Dermis blood vessel endothelial cell (primary cell): ENCODE data around the gene TMPRSS6. TPM values are rescaled to one million over a fixed set of nuclear protein-coding genes. Genes with fewer than 3 reads are reported as not detected.
"Not testable (repeated sequence)": the region's sequence is repeated elsewhere in the genome, so short reads cannot be mapped to it uniquely, and the experiment has no call there.

Experiments used
- DNase-seq: peaks from one replicate; pipeline ENCODE4 v3.0.0; 2010
- total RNA-seq: library from RNA; depleted of rRNA; stranded (reverse); fragments of >200 nt; gene quantifications from 2 replicates; pipeline ENCODE4 v1.2.3, GENCODE V29; 2014

Gene TMPRSS6
- total RNA-seq, 1 donor from 2014 or later = not detected

DNA sequence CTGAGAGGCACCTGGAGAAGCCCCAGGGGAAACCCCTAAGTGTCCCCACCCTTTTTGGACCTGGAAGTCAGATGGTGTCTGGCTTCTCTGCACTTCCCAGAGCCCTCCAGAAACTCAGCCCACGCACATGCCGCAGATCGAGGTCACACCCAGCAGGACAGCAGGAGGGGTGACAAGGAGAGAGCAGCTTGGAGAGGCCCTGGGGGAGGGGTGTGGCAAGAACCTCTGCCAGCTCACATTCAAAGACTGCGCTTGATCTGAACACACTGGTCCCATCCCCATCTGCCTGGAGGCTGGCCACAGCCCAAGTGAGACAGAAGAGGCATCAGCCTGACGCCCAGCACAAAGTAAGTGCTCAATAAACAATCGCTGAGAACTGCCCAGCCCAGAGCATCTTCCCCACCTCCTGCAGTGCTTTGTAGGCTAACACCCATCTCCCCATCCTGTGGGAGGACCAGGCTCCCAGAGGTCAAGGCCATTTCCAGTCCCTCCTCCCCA, 21.4 kb downstream of the TMPRSS6 start:
- DNase-seq = no peak

DNA sequence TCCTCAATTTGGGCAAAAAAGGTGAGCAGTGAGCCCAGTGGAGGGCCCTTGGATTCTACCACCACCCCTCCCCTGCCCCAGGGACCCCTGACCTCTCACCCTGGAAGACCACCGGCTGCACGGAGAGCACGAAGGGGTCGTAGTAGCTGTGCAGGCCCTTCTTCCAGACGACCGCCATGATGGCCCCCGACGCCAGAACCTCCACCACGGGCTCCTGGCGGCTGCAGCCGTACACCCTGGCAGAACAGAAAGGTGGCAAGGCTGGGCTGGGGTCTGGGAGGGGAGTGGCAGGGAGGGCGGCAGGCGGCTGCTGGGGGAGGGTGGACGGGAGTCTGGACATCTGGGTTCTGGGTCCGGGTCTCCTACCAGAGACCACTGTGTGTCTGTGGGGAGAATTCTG, 23.3 kb downstream of the TMPRSS6 start:
- DNase-seq = no peak

DNA sequence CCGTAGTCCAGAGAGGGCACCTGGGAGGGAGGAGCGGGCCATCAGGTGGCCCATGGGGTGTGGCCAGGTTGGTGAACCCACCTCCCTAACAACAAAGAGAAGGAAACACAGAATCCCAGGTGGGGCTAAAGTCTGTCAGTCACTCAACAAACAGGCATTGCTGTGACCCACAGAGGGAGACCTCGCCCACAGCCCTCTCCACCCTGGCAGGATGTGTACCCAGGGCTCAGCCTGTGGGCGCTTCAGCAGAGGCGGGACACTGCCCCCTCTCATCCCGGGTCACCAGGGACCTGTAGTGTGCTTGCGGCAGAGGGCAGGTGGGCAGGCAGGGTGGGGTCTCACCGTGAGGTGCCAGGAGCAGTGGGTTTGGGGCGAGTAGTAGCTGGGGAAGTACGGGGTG, 25.1 kb downstream of the TMPRSS6 start:
- no peak for DNase-seq

DNA sequence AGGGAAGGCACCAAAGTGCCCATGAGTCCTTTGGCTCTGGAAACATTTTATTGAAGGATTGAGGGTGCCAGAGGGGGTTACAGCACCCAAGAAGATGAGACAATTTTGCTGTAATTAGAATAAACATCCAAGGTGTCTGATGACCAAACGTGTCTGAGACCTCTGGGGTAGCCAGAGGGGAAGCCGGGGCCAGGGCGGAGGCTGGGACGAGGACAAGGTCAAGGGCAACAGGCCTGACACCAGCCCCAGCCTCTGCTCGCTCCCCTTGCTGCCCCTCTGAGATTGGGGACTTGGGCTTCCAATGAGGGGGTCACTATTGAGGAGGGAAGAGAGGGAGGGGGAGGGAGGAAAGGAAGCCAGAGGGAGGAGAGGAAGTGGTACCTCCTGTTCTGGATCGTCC, 25.6 kb downstream of the TMPRSS6 start:
- no peak for DNase-seq

DNA sequence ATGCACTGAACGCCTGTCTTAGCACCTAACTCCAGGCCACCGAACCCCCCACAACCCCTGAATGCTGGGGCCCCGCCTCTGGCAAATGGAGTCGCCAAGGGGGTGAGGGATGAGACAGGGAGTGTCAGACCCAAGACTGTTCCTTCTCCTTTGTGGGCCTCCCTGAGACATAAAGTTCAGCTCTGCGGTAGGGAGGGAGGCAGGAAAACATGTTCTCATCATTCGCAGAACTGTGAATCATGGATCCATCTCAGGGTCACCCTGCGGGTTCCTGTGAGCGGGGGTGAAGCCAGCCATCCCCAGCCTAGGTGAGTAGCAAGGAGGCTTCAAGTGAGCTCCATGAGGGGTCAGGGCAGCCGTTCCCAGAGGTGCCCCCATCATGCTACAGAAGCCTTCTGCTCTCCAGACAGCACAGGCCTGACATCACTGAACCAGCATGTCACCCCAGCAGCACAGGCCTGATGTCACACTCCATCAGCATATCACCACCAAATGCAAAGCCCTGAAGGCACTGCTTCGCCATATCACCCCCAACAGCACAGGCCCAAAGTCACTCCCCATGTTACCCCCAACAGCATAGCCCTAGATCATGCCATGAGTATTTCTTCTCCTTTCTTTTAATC, 27.2 kb downstream of the TMPRSS6 start:
- DNase-seq = no peak

DNA sequence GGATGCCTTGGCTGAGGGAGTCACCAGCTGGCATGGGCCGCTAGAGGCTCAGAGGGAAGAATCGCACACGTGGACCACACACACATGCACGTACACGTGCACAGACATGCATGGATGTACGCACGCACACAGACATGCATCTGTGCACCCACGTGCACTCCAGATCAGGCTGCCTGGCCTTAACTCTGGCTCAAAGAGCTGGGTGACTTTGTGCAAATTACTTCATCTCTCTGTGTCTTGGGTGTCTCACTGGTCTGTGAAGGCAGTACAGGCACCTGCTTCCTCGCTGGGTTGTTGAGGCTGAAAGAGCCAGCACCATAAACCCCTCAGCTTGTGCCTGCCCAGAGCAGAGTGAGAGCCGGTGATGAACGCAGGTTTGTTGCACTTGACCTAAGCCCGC, 28.7 kb downstream of the TMPRSS6 start:
- DNase-seq = no peak

DNA sequence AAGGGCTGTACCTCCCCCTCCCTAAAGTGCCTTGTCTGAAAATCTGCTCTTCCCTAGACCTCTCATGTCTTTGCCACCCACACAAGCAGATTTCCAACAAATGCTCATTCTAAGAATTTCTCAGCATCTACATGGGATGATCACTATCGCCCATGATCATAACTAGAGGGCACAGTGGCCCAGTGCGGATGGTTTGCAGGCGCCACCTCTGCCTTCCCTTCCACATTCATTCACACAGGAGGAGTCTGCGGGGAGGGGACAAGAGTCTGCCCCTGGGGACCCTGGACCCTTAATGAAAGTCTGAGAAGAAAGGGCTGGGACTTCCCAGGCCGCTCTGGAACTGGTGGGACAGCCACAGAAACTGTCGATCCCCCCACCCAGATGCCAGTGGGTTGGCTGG, 29.1 kb downstream of the TMPRSS6 start:
- DNase-seq = no peak

DNA sequence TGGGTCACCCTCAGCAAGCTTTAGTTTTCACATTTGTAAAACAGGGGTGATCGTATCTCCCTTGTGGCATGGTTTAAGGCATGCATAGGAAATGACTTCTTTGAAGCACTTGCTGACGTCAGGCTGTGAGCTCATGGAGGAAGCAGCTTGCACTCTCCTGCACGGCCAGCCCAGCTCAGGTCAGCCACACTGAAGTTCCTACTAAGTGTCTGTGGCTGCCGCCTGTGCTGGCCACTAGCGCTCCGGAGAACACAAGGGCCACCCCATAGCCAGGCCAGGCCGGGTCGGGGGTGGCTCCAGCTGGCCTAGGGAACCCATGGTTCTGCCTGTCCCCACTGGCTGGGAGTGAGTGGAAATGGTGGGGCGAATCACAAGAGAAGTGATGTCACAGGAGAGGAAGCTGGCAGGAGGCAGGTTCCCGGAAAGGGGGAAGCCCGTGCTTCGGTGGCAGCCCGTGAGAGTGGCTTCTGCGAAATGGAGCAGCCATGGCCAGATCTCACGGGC, 29.8 kb downstream of the TMPRSS6 start:
- DNase-seq = peak; percentile 81

DNA sequence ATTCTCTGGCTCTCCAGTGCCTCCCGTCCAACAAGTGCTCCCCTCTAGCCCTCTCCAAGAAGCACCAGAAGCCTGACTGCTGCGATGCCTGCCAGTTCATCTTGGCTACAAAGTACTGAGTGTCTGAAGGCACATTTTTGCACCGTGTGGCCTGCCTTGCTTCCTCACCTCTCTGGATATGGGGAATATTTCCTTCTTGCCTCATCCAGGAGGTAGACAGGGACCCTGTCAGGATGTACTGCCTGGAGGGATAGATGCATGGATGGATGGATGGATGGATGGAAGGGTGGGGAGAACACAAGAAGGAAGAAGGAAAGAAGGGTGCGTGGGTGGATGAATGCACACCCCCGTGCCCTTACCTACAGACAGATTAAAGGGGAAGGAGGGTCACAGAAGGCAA, 30.4 kb downstream of the TMPRSS6 start:
- DNase-seq = no peak

DNA sequence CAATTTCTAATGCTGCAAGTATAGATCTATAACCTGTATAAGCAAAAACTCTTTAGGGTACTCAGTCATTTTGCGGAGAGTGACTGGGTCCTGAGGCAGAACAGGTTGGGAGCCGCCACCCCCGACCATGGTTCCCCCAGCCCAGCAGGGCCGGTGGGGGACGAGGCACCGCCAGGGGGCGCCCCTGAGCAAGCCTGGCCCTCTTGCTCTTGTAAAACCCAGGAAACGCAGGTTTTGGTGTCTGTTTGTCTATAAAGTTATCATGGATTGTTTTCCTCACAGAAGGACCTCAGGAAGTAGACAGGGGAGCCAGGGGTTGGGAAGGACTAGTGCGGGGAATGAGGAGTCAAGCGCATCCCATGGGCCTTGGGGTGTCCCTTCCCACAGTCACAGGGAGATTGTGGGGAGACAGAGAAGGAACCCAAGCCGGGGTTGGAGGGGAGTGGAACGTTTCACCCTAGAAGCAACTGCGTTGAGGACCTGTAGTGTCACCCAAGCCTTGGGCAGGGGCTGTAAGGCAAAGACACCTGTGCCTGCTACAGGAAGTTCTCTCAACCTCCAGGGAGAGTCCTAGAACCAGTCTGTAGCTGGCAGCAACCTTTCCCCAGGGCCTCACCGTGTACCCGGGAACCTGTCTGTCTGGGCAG, 31.6 kb downstream of the TMPRSS6 start:
- peak; percentile 73 for DNase-seq

DNA sequence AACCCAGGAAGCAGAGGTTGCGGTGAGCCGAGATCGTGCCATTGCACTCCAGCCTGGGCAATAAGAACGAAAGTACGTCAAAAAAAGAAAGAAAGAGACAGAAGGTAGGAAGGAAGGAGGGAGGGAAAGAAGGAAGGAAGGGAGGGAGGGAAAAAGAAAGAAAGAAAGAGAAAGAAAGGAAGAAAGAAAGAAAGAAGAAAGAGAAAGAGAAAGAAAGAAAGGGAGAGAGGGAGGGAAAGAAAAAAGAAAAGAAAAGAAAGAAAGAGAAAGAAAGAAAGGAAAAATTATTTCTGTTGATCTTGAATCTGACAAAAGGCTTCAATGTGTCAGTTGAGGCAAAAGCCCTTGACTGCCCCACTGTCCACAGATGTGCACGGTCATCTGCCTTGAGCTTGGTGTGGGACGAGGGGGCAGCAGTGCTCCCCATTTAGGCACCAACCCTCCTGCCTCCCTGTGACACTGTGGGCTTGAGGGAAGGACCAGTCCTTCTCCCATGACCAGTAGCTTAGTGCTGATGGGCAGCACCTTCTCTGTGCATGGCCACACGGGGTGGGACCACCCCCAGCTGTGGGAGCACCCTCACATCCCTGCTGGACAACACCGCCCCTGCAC, 33.6 kb downstream of the TMPRSS6 start:
- no peak for DNase-seq

DNA sequence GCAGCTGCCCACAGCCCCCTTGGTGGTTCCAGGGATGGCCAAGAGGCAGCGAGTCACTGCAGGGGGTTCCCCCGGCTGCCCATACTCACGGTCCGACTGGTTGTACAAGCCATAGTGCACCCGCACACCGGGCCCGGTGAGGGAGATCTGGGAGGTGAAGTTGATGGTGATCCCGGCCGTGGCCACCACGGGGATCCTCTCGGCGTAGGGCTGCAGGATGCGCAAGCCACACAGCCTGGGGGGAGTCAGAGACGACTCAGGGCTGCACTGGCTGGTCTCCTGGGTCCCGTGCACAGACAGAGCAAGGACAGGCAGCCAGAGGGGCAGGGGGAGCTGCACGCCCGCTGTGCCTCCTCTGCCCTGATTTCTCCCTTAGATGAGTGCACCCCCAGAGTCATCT, 34.5 kb downstream of the TMPRSS6 start:
- no peak for DNase-seq

DNA sequence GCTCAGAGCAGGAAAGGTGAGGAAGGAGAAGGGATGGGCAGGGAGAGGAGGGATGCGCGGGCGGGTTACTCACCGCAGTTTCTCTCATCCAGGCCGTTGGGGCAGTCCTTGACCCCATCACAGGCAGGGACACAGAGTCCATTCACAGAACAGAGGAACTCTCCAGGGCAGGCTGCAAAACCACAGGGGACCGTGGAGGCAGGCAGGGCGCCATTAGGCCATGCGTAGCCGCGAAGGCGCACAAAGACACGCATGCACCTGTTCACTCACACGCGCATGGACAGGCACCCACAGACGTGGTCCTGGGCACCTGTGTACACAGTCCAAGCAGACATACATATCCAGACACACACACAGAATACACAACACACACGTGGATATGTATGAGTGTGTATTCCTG, 35.0 kb downstream of the TMPRSS6 start:
- no peak for DNase-seq

DNA sequence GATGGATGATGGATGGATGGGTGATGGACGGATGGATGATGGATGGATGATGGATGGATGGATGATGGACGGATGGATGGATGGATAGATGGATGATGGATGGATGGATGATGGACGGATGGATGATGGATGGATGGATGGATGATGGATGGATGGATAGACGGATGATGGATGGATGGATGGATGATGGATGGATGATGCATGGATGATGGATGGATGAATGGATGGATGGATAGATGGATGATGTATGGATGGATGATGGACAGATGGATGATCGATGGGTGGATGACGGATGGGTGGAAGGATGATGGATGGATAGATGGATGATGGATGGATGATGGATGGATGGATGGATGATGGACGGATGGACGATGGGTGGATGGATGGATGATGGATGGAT, 36.8 kb downstream of the TMPRSS6 start:
- no peak for DNase-seq

DNA sequence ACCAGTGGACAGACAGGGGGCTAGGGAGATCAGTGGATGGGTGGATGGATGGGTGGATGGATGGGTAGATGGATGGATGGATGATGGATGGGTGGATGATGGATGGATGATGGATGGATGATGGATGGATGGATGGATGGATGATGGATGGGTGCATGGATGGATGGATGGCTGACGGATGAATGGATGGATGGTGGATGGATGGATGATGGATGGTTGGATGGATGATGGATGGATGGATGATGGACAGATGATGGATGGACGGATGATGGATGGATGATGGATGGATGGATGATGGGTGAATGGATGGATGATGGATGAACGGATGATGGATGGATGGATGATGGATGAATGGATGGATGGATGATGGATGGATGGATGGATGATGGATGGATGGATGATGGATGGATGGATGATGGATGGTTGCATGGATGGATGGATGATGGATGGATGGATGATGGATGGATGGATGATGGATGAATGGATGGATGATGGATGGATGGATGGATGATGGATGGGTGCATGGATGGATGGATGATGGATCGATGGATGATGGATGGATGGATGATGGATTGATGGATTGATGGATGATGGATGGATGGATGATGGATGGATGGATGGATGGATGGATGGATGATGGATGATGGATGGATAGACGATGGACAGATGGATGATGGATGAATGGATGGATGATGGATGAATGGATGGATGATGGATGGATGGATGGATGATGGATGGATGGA, 37.5 kb downstream of the TMPRSS6 start:
- DNase-seq = not testable (repeated sequence)

DNA sequence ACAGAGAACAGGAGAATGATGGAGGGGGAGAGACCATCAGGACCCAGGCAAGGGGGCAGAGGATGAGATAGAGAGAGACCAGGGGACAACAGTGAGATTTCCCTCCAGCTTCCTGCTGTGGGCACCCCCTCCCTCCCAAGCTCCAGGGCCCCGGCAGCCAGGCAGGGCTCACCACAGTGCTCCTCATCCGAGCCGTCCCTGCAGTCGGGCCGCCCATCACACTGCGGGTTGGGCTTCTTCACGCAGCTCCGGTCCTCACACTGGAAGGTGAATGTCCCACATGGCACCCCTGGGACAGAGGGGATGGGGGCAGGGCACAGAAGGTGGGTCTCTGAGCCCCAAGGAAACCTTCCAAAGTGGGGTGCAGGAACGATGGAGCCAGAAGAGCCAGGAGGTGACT, 38.8 kb downstream of the TMPRSS6 start:
- no peak for DNase-seq

DNA sequence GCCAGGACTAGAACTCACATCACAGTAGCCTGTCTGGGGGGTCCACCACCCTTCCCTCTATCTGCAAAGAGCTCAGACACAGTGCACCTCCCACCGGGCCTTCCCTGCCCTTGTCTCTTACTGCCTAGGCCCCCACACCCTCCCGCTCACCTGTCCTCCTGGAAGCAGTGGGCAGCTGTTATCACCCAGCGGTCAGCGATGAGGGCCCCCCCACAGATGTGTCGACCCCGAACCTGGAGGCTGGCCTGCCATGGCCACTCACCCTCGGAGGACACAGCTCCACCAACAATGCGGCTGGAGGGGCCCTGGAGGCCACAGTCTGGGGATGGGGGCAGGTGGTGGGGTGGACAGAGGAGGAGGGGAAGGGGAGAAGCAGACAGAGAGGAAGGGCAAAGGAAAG, 39.2 kb downstream of the TMPRSS6 start:
- DNase-seq = no peak

DNA sequence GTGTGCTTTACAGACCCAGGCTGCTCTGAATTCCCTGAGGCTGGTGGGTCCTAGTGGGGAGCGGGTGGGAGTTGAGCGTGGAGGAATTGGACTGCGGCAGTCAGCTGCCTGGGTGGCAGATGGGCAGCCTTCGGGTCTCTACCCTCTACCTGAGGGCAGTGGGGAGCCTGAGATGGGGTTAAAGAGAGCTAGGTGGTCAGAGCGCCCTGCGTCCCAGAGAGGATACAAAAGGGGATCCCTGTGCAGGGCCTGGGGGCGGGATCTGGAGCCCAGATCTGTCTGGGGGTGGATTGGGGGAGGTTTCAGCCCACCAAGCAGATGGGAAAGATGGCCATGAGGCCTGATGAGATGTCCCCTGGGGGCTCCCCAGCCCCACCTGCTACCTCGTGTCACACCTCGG, 39.8 kb downstream of the TMPRSS6 start:
- DNase-seq = no peak

DNA sequence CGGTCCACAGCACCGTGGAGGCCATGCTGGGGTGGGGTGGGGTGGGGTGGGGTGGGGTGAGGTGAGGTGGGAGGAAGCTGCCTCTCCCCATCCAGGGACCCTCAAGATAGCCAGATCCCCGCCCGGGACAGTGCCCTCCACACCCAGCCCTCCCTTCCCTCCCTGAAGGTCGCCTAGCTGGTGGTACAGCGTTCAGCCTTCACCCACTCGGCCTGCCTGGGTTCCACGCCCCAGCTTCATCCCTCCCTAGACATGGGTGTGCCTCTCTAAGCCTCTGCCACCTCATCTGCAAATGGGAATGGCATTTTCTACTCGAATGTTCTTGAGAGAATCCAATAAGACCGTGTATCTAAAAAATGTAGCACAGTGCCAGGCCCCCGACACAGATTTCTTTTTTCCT, 40.2 kb downstream of the TMPRSS6 start:
- DNase-seq = no peak

DNA sequence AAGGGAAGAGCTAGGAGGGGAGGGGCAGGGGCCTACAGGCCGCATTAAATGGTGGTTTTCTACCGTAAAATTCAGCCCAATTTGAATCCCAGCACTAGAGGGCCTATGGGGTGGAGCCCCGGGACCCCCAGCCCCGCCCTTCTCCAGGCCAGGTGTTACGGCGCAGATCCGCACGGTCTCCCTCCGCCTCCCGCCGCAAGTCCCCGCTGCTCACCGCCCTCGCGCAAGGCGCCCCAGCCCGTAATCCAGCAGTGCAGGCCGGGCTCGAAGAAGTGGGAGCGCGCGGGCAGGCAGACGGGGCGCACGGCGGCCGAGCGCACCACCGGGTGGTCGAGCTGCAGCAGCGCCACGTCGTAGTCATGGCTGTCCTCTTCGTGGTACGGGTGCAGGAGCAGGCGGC, 40.7 kb downstream of the TMPRSS6 start:
- no peak for DNase-seq

DNA sequence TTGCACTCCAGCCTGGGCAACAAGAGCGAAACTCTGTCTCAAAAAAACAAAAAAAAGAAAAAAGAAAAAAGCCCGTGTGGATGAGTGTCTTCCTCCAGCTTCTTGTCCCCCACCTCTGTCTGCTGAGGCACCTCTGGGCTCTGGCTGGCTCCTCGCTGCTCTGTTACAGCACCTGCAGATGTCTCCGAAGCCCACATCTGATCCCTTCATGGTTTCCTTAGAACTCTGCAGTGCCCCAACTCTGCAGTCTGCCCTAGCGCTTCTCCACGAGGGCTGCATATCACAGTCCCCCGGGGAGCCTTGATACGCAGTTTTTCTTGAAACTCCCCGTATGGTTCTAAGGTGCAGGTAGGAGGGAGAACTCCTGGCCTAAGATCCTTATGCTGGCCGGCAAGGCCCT, 42.1 kb downstream of the TMPRSS6 start:
- no peak for DNase-seq

DNA sequence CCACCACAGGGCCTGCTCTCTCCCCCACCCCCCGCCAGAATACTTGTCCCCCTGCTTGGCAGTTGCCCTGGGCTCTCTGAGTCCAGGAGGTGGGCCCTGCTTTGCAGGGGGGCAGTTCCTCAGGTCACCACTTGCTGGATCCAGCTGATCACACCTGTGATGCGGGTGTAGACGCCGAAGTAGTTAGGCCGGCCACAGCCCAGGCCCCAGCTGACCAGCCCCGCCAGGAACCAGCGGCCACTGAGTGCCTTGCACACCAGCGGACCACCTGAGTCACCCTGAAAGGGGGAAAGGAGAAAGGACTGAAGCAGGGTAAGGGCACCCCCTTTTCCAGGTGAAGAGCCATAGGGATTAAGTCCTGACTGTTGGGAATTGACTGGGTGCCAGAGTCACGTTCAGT, 43.6 kb downstream of the TMPRSS6 start:
- no peak for DNase-seq

DNA sequence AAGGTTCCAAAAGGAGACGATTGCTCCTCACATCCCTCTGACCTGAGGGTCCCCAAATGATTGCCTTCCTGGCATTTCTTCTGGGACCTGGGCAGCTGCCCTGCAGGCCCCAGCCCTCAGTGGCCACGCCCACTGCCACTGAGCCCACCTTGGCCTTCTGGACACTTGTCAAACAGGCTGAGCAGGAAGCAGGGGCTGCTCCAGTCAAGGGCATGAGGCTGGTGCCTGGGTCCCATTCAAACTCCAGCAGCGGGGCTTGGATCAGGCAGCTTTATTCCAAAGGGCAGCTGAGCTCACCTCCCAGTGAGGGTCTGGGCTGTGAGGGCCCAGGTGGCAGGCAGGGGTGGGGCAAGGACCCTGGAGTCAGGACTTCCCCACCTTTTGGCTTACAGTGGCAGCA, 44.3 kb downstream of the TMPRSS6 start:
- no peak for DNase-seq
